ENCODE measurements around the gene IPO8. TPM values are rescaled to one million over a fixed set of nuclear protein-coding genes. Genes with fewer than 3 reads are reported as not detected.
"Not testable (repeated sequence)": the region's sequence is repeated elsewhere in the genome, so short reads cannot be mapped to it uniquely, and the experiment has no call there.

IPO8 gene
- total and polyA plus RNA-seq, 12 donors = 7.3 to 30.7 (median 23.8) TPM

GRCh38 chr12:30617346-30618016, 78.2 kb downstream of the IPO8 start:
- Histone ChIP-seq H3K9me3 (no peaks in the 10 kb centered on the region), H3K4me1 (peaks cover 0 to 4% (median 0%) of the 10 kb centered on the region in 9 donors), H3K36me3 (no peaks in the 10 kb centered on the region), H3K27ac (no peak overlapping the region), H3K27me3 (no peaks in the 10 kb centered on the region), H3K4me3 (no peak overlapping the region)
- TF ChIP-seq, protein P1, sequence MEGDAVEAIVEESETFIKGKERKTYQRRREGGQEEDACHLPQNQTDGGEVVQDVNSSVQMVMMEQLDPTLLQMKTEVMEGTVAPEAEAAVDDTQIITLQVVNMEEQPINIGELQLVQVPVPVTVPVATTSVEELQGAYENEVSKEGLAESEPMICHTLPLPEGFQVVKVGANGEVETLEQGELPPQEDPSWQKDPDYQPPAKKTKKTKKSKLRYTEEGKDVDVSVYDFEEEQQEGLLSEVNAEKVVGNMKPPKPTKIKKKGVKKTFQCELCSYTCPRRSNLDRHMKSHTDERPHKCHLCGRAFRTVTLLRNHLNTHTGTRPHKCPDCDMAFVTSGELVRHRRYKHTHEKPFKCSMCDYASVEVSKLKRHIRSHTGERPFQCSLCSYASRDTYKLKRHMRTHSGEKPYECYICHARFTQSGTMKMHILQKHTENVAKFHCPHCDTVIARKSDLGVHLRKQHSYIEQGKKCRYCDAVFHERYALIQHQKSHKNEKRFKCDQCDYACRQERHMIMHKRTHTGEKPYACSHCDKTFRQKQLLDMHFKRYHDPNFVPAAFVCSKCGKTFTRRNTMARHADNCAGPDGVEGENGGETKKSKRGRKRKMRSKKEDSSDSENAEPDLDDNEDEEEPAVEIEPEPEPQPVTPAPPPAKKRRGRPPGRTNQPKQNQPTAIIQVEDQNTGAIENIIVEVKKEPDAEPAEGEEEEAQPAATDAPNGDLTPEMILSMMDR (IDR thresholded peaks at IDR 0.05) = no peak
- no peak for ATAC-seq
- 89 to 93% methylated on average over 5 of the region's 5 CpGs for WGBS, 2 donors
- DNase-seq = no peak
- intact Hi-C loops (cut with DNase I) = no loop called here

DNA sequence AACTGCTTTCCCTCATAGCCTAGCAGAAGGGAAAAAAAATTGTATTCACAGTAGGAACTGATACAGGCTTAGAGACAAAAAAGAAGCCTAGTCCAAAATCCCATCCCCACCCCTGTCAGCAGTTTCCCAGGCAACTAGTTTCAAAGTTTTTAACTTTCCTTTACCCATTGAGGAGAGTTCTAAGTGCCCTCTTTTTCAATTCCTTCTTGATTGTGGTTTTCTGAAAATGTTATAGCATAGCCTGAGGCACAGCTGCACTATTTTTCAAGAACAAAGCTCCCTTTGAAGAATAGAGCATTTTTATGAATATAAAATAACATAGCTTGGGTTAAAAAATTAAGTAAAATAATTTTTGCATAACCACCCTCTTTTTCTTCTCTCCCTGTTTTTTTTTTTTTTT, 81.6 kb downstream of the IPO8 start:
- peaks cover 0 to 10% (median 0%) of the 10 kb centered on the region in 11 donors for H3K9me3 ChIP-seq
- no peaks in the 10 kb centered on the region for H3K36me3 ChIP-seq
- H3K4me3 ChIP-seq = no peak overlapping the region
- H3K27ac ChIP-seq = no peak overlapping the region
- intact Hi-C loops (cut with DNase I) = no loop called here
- DNase-seq = no peak
- H3K27me3 ChIP-seq = no peaks in the 10 kb centered on the region
- peaks cover 0 to 4% (median 0%) of the 10 kb centered on the region in 9 donors for H3K4me1 ChIP-seq
- TF ChIP-seq, protein P1 (IDR thresholded peaks at IDR 0.05) = no peak
- ATAC-seq = no peak

DNA sequence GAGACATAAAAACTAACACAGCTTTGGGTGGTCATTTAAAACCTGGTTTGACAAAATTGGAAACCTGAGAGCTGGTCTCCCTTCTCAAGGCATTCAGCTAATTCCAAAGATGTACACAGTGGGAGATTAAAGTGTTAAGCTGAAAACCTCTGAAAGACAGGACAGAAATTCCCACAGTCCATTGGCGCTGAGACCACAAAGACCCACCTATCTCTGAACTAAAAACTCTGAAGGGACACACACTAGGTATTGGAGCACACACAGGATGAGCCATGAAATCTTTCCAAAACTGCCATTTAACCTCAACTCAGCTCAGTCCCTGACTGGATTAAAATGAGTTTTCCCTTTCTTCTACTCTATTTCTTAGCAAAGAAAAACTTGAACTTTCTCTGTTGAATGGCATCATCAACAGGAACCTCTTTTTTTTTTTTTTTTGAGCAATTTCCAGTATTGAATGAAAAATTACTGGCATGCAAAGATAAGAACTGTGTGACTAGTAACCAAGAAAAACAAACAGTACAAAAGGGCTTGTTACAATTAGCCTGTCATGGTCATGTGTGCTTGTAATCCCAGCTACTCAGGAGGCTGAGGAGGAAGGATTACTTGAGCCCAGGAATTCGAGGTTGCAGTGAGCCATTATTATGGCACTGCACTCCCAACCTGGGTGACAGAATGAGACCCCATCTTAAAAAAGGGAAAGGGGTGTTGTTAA, 82.4 kb downstream of the IPO8 start:
- H3K4me1 ChIP-seq = peaks cover 0 to 4% (median 0%) of the 10 kb centered on the region in 9 donors
- intact Hi-C loops (cut with DNase I) = no loop called here
- no peak for DNase-seq
- peak overlapping the region in 1 of 10 donors; percentile 33 for H3K27ac ChIP-seq
- no peak overlapping the region for H3K4me3 ChIP-seq
- H3K9me3 ChIP-seq = peaks cover 0 to 18% (median 0%) of the 10 kb centered on the region in 11 donors
- H3K36me3 ChIP-seq = no peaks in the 10 kb centered on the region
- no peaks in the 10 kb centered on the region for H3K27me3 ChIP-seq
- no peak for ATAC-seq
- TF ChIP-seq, protein P1 (IDR thresholded peaks at IDR 0.05) = no peak
- 51 to 58% methylated on average over 2 of the region's 2 CpGs for WGBS, 2 donors

- TF ChIP-seq, protein P1 (IDR thresholded peaks at IDR 0.05) = no peak
- WGBS, 2 donors = 84 to 91% methylated on average over 1 of the region's 1 CpG
- no peak overlapping the region for H3K4me3 ChIP-seq
- DNase-seq = no peak
- H3K4me1 ChIP-seq = peaks cover 0 to 4% (median 0%) of the 10 kb centered on the region in 9 donors
- H3K9me3 ChIP-seq = peaks cover 0 to 34% (median 0%) of the 10 kb centered on the region in 11 donors
- no peaks in the 10 kb centered on the region for H3K36me3 ChIP-seq
- no peak overlapping the region for H3K27ac ChIP-seq
- no peak for ATAC-seq
- H3K27me3 ChIP-seq = no peaks in the 10 kb centered on the region
- intact Hi-C loops (cut with DNase I) = no loop called here
Measured at GRCh38 chr12:30610718-30611117, 85.0 kb downstream of the IPO8 start.

GRCh38 chr12:30609819-30610218, 85.8 kb downstream of the IPO8 start:
- H3K4me3 ChIP-seq; H3K27ac ChIP-seq; H3K36me3 ChIP-seq; intact Hi-C loops (cut with DNase I); H3K27me3 ChIP-seq; H3K4me1 ChIP-seq; ATAC-seq; DNase-seq: not testable (repeated sequence)
- H3K9me3 ChIP-seq = peaks cover 0 to 34% (median 0%) of the 10 kb centered on the region in 11 donors

GRCh38 chr12:30604302-30604701, 91.4 kb downstream of the IPO8 start:
- H3K27me3 ChIP-seq; H3K27ac ChIP-seq; intact Hi-C loops (cut with DNase I); H3K4me1 ChIP-seq; H3K4me3 ChIP-seq; H3K36me3 ChIP-seq; DNase-seq; ATAC-seq: not testable (repeated sequence)
- 66 to 69% methylated on average over 6 of the region's 6 CpGs for WGBS, 2 donors
- peaks cover 0 to 50% (median 7%) of the 10 kb centered on the region in 11 donors for H3K9me3 ChIP-seq

Data from heart right ventricle (tissue), 16 donors.